Lower leg skin (tissue), 3 donors: Measurements from ENCODE around the gene TMEM63A.
"Not testable (repeated sequence)": the region's sequence is repeated elsewhere in the genome, so short reads cannot be mapped to it uniquely, and the experiment has no call there.

ENCODE experiments used
- POLR2A ChIP-seq, 2 donors: fragments of 450-650 bp; IDR thresholded peaks; one replicate each; pipeline ENCODE4 v1.6.1; 2016 to 2017; ENCODE audit warnings: antibody characterized with exemption in 2 of 2, mild to moderate bottlenecking in 1 of 2, moderate library complexity in 1 of 2
- TF ChIP-seq, protein P1 (sequence below), 3 donors: fragments of 450-650 bp; IDR thresholded peaks; one replicate each; pipeline ENCODE4 v1.5.1; 2016; ENCODE audit warnings: antibody characterized with exemption in 3 of 3, mild to moderate bottlenecking in 3 of 3, moderate library complexity in 2 of 3

- not testable (repeated sequence) for TF ChIP-seq POLR2A (IDR thresholded peaks at IDR 0.05)
- TF ChIP-seq, protein P1, sequence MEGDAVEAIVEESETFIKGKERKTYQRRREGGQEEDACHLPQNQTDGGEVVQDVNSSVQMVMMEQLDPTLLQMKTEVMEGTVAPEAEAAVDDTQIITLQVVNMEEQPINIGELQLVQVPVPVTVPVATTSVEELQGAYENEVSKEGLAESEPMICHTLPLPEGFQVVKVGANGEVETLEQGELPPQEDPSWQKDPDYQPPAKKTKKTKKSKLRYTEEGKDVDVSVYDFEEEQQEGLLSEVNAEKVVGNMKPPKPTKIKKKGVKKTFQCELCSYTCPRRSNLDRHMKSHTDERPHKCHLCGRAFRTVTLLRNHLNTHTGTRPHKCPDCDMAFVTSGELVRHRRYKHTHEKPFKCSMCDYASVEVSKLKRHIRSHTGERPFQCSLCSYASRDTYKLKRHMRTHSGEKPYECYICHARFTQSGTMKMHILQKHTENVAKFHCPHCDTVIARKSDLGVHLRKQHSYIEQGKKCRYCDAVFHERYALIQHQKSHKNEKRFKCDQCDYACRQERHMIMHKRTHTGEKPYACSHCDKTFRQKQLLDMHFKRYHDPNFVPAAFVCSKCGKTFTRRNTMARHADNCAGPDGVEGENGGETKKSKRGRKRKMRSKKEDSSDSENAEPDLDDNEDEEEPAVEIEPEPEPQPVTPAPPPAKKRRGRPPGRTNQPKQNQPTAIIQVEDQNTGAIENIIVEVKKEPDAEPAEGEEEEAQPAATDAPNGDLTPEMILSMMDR (IDR thresholded peaks at IDR 0.05): not testable (repeated sequence)
These were observed 47.3 kb upstream of the TMEM63A start for GRCh38 chr1:225929462-225929861.
